SU-DHL-6 (cell line): ENCODE measurements around the gene HRC.
"Not testable (repeated sequence)": the region's sequence is repeated elsewhere in the genome, so short reads cannot be mapped to it uniquely, and the experiment has no call there.

Experiments
- EZH2phosphoT487 ChIP-seq: fragments of 200-600 bp; sonication (generic), shearing (Covaris generic); conservative IDR thresholded peaks from 2 replicates; pipeline ENCODE4 v1.6.1; 2018; ENCODE audit warnings: mild to moderate bottlenecking, antibody characterized with exemption, low read length, moderate library complexity, mixed read lengths
- TF ChIP-seq, protein P1 (sequence below): fragments of 200-600 bp; sonication (generic); IDR thresholded peaks from one replicate; pipeline ENCODE4 v1.5.1; 2017; ENCODE audit warnings: antibody characterized with exemption, mild to moderate bottlenecking, low read length, moderate library complexity; ENCODE audit not compliant: insufficient read depth, poor library complexity, severe bottlenecking

DNA sequence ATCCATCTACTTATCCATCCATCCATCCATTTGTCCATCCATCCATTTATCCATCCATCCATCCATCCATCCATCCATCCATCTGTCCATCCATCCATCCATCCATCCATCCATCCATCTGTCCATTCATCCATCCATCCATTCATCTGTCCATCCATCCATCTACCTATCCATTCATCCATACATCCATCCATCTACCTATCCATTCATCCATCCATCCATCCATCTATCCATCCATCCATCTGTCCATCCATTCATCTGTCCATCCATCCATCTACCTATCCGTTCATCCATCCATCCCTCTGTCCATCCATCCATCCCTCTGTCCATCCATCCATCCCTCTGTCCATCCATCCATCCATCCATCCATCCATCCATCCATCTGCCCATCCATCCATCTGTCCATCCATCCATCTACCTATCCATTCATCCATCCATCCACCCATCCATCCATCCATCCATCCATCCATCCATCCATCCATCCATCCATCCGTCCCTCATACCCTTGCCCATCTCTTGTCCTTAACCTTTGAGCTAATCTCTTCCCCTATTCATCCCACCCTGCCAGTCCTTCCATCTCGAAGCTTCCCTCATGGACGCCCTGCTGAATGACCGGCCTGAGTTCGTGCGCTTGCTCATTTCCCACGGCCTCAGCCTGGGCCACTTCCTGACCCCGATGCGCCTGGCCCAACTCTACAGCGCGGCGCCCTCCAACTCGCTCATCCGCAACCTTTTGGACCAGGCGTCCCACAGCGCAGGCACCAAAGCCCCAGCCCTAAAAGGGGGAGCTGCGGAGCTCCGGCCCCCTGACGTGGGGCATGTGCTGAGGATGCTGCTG lies 27.0 kb upstream of the HRC start:
- TF ChIP-seq, protein P1, sequence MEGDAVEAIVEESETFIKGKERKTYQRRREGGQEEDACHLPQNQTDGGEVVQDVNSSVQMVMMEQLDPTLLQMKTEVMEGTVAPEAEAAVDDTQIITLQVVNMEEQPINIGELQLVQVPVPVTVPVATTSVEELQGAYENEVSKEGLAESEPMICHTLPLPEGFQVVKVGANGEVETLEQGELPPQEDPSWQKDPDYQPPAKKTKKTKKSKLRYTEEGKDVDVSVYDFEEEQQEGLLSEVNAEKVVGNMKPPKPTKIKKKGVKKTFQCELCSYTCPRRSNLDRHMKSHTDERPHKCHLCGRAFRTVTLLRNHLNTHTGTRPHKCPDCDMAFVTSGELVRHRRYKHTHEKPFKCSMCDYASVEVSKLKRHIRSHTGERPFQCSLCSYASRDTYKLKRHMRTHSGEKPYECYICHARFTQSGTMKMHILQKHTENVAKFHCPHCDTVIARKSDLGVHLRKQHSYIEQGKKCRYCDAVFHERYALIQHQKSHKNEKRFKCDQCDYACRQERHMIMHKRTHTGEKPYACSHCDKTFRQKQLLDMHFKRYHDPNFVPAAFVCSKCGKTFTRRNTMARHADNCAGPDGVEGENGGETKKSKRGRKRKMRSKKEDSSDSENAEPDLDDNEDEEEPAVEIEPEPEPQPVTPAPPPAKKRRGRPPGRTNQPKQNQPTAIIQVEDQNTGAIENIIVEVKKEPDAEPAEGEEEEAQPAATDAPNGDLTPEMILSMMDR, result not testable (repeated sequence)
- TF ChIP-seq EZH2phosphoT487, result not testable (repeated sequence)
